Brain microvascular endothelial cell (primary cell): ENCODE measurements around the gene TAF1B.

Experiments
- DNase-seq: peaks from one replicate; pipeline ENCODE4 v3.0.0-alpha.2; 2020
- H3K27ac ChIP-seq: fragments of 250-450 bp; sonication (Bioruptor Pico); 2 replicates; pipeline ENCODE4 v1.5.1; 2020; ENCODE audit warnings: mild to moderate bottlenecking, moderate library complexity
- H3K27me3 ChIP-seq: fragments of 250-450 bp; sonication (Bioruptor Pico); replicated peaks from 2 replicates; pipeline ENCODE4 v1.5.1; 2020; ENCODE audit warnings: mild to moderate bottlenecking
- H3K36me3 ChIP-seq: fragments of 250-450 bp; sonication (Bioruptor Pico); replicated peaks from 2 replicates; pipeline ENCODE4 v1.5.1; 2020; ENCODE audit warnings: mild to moderate bottlenecking
- H3K4me3 ChIP-seq: 2 replicates; pipeline ENCODE4 v1.5.1; 2011; ENCODE audit warnings: low read depth, mild to moderate bottlenecking, control low read depth, low read length, moderate library complexity
- in situ Hi-C: cut with HindIII; loops from 2 replicates; pipeline ENCODE4 v1.10.0; 2017; ENCODE audit warnings: low sequenced_read_pairs, low pct_ligation_motif_present
- TF ChIP-seq, protein P1 (sequence below): IDR thresholded peaks from 2 replicates; pipeline ENCODE4 v1.5.1; 2011; ENCODE audit warnings: low read depth, mild to moderate bottlenecking, moderate library complexity, low read length, control low read depth, inconsistent platforms; ENCODE audit errors: missing control alignments

The TAF1B gene

DNA sequence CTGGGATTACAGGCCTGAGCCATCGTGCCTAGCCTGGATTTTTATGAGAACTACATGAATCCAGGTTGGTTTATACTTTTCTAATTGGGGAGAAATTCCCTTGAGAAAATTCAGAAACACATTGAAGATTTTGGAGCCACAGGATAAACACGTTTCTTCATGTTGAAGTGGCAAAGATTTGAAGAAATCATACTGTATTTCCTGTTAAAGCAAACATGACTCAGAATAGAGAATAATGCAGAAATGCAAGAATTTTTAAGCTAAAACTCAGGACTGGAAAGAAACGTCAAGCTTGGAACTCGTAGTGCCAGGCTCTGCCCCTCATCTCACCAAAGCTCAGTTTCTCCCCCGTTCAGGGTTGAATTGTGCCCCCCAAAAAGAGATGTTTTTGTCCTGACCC is 32.1 kb upstream of the TAF1B start:
- TF ChIP-seq, protein P1, sequence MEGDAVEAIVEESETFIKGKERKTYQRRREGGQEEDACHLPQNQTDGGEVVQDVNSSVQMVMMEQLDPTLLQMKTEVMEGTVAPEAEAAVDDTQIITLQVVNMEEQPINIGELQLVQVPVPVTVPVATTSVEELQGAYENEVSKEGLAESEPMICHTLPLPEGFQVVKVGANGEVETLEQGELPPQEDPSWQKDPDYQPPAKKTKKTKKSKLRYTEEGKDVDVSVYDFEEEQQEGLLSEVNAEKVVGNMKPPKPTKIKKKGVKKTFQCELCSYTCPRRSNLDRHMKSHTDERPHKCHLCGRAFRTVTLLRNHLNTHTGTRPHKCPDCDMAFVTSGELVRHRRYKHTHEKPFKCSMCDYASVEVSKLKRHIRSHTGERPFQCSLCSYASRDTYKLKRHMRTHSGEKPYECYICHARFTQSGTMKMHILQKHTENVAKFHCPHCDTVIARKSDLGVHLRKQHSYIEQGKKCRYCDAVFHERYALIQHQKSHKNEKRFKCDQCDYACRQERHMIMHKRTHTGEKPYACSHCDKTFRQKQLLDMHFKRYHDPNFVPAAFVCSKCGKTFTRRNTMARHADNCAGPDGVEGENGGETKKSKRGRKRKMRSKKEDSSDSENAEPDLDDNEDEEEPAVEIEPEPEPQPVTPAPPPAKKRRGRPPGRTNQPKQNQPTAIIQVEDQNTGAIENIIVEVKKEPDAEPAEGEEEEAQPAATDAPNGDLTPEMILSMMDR, result no peak
- Histone ChIP-seq H3K36me3 (no peaks in the 10 kb centered on the region), H3K27ac (no peak overlapping the region), H3K4me3 (no peak overlapping the region), H3K27me3 (no peaks in the 10 kb centered on the region)
- in situ Hi-C loops, result loop anchor here (10.0 kb wide), 1 partner anchor 234 kb away; the partner anchor contains the start of gene KLF11
- DNase-seq, result no peak

DNA sequence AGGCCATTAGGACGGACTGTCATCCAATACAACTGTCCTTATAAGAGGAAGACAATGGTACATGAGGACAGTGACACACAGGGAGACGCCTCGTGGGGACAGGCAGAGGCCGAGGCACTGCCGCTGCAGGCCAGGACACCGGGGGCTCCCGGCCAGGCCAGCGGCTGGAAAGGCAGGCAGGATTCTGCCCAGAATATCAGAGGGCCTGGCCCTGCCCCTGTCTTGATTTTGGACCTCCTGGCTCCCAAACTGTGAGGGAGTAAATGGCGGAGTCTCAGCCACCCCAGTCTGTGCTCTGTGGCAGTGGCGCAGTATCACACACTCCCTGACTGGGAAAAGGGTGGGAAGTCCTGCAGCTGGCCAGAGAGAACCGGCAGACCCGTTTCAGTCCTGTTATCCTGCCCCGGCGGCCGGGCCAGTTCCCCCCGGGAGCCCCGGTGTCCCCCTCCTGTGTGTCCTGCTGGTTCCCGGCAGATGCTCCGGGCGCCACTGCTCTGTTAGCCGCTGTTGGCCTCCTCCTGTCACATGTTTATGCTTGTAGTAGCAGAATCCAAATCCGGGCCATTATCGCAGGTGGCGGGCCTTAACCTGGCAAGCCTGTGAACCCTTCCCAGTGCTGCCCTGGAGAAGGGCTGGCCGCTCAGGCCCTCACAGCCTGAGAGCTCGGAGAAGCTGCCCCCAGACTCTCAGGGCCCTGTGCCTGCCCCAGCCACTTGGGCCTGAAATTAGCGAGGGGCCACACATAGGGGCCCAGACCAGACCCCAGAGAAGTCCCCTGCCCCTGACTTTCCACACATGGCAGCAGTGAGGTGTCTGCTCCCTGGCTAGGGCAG is 31.4 kb upstream of the TAF1B start:
- H3K27me3 ChIP-seq, result no peaks in the 10 kb centered on the region
- no peak overlapping the region for H3K27ac ChIP-seq
- DNase-seq, result no peak
- in situ Hi-C loops, result loop anchor here (10.0 kb wide), 1 partner anchor 233 kb away; the partner anchor contains the start of gene KLF11
- no peaks in the 10 kb centered on the region for H3K36me3 ChIP-seq
- TF ChIP-seq, protein P1, result no peak
- H3K4me3 ChIP-seq, result no peak overlapping the region

DNA sequence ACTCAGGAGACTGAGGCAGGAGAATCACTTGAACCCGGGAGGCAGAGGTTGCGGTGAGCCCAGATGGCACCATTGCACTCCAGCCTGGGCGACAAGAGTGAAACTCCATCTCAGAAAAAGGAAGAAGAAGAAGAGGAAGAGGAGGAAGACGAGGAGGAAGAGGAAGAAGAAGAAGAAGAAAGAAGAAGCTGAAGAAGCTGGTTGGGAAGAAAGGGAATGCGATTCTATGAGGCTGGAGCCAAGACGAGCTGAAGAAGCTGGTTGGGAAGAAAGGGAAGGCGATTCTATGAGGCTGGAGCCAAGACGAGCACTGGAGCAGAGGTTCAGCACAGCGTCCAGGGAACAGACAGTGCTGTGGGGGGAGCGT is 30.3 kb upstream of the TAF1B start:
- no peaks in the 10 kb centered on the region for H3K27me3 ChIP-seq
- H3K4me3 ChIP-seq, result no peak overlapping the region
- no peaks in the 10 kb centered on the region for H3K36me3 ChIP-seq
- H3K27ac ChIP-seq, result no peak overlapping the region
- TF ChIP-seq, protein P1, result no peak
- in situ Hi-C loops, result loop anchor here (10.0 kb wide), 1 partner anchor 232 kb away; the partner anchor contains the start of gene KLF11
- DNase-seq, result no peak

DNA sequence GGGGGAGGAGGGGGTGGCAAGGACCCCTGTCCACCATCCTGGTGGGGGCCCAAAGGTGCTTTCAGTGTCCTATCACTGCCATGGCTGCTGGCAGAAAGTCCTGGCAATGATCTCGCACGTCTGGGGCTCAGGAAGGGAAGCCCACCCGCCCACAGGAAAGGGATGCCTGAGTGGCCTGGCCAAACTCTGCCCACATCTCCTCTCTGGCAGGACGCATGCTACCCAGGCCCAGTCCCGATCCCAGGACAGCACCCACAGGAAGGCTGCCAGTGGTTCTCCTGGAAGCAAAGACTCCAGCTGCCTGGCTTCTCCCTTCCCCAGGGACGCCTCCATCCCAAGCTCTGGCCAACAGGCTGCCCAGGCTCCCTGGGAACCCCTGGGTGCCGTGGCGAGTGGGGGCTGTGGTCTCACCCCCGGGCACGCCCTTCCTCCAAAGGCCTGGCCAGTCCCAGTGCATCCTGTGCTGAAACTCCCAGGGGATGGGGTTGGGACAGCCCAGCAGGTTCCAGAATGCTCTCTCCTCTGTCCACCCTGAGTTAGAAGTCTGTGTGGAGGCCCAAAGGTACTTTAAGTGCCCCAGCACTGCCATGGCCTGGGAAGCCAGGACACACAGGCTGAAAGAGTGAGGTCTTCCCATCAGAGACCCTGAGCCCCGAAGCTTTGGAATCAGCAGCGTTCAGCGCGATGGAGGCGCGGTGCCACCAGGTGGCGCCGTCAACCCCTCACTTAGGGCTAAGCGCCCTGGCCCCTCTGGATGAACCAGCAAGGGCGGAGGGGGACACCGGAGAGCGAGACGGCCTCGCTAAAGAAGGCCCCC is 29.8 kb upstream of the TAF1B start:
- in situ Hi-C loops, result loop anchor here (10.0 kb wide), 1 partner anchor 231 kb away; the partner anchor contains the start of gene KLF11
- DNase-seq, result peak; percentile 34
- Histone ChIP-seq H3K27me3 (no peaks in the 10 kb centered on the region), H3K27ac (no peak overlapping the region), H3K36me3 (no peaks in the 10 kb centered on the region), H3K4me3 (peak overlapping the region; percentile 24)
- TF ChIP-seq, protein P1, result peak; percentile 97

DNA sequence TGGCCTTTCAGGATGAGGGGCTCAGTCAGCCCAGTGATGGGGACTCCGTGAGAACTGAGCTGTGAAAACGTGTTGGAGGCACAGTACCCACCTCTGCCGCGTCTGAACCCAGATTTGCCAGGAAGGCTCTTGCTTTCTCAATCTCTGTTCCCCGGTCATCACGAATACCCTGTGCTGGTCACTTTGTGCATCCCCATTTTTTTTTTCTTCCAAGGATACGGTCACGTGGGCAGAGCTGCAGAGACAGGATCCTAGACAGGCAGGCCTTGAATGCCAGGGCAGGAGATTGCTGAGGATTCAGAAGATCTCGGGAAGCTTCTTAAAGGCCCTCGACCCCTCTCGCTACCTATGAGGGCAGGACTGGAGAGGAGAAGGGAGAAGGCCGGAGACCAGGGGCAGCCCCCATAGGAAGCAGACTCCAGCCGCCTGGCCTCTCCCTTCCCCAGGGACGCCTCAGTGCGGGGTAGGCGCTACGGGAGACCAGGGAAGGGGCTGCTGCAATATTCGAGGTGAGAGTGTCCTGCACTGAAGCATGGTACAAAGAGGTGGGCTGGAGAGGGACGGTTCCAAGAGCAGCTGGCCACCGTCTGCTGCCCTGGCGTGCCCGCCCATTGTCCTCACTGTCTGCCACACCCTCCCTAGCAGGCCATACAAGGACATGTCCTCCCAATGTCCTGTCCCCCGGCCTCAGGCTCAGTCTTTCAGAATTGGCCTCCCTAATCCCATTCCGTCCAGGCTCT is 29.0 kb upstream of the TAF1B start:
- H3K4me3 ChIP-seq, result peak overlapping the region; percentile 24

More for the DNA sequence above, 29.0 kb upstream of the TAF1B start:
- in situ Hi-C loops, result loop anchor here (10.0 kb wide), 1 partner anchor 231 kb away; the partner anchor contains the start of gene KLF11
- Histone ChIP-seq H3K27me3 (no peaks in the 10 kb centered on the region), H3K36me3 (no peaks in the 10 kb centered on the region), H3K27ac (no peak overlapping the region)
- DNase-seq, result no peak
- TF ChIP-seq, protein P1, result no peak
